Keratinocyte (primary cell): ENCODE results near the gene MACROH2A1. TPM values are rescaled to one million over a fixed set of nuclear protein-coding genes. Genes with fewer than 3 reads are reported as not detected.
"Not testable (repeated sequence)": the region's sequence is repeated elsewhere in the genome, so short reads cannot be mapped to it uniquely, and the experiment has no call there.

ENCODE experiments used
- DNase-seq: peaks from one replicate; pipeline ENCODE4 v3.0.0-alpha.2; 2011; ENCODE audit warnings: low read depth, missing footprints, low spot score
- FAIRE-seq: peaks from 2 replicates; lab custom pipeline; 2011; peaks lifted over from hg19 to GRCh38; lab: Jason Lieb, UNC
- H2AFZ ChIP-seq: 2 replicates; pipeline ENCODE4 v1.6.0; 2012; ENCODE audit warnings: low read length, control low read depth, inconsistent platforms; ENCODE audit not compliant: control insufficient read depth
- H3K27ac ChIP-seq: 2 replicates; pipeline ENCODE4 v1.5.1; 2011; ENCODE audit warnings: low read length; ENCODE audit not compliant: control insufficient read depth, insufficient read depth
- H3K27me3 ChIP-seq: 3 replicates; pipeline ENCODE4 v1.6.0; 2011; ENCODE audit warnings: low read length; ENCODE audit not compliant: control insufficient read depth, insufficient read depth; ENCODE audit errors: extremely low read depth
- H3K36me3 ChIP-seq, 2 experiments: 2 replicates in 1 of 2; 3 replicates in 1 of 2; pipeline ENCODE4 v1.5.1; 2011; ENCODE audit warnings: low read length in 2 of 2, mild to moderate bottlenecking in 1 of 2; ENCODE audit not compliant: control insufficient read depth in 2 of 2, insufficient read depth in 2 of 2; ENCODE audit errors: extremely low read depth in 1 of 2
- H3K4me1 ChIP-seq: 3 replicates; pipeline ENCODE4 v1.5.1; 2011; ENCODE audit warnings: low read length; ENCODE audit not compliant: control insufficient read depth, insufficient read depth; ENCODE audit errors: extremely low read depth
- H3K4me2 ChIP-seq: 3 replicates; pipeline ENCODE4 v1.6.0; 2011; ENCODE audit warnings: low read depth, low read length; ENCODE audit not compliant: control insufficient read depth, insufficient read depth; ENCODE audit errors: extremely low read depth
- H3K4me3 ChIP-seq, 3 experiments: fragments of 200-600 bp in 1 of 3; sonication (generic) in 1 of 3; 2 replicates in 2 of 3; 3 replicates in 1 of 3; pipeline ENCODE4 v1.5.1; 2011 to 2016; ENCODE audit warnings: low read length in 3 of 3, mild to moderate bottlenecking in 3 of 3, control low read depth in 2 of 3, inconsistent platforms in 1 of 3, low read depth in 1 of 3, mixed read lengths in 1 of 3, mixed run types in 1 of 3, moderate library complexity in 1 of 3; ENCODE audit not compliant: control insufficient read depth in 2 of 3, insufficient read depth in 2 of 3; ENCODE audit errors: extremely low read depth in 1 of 3
- H3K79me2 ChIP-seq: 2 replicates; pipeline ENCODE4 v1.6.0; 2012; ENCODE audit warnings: low read length; ENCODE audit not compliant: control insufficient read depth, insufficient read depth
- H3K9ac ChIP-seq: 3 replicates; pipeline ENCODE4 v1.6.0; 2011; ENCODE audit warnings: low read length; ENCODE audit not compliant: control insufficient read depth, insufficient read depth; ENCODE audit errors: extremely low read depth
- H3K9me1 ChIP-seq: 3 replicates; pipeline ENCODE4 v1.6.0; 2011; ENCODE audit warnings: low read length; ENCODE audit not compliant: control insufficient read depth, insufficient read depth; ENCODE audit errors: extremely low read depth
- H3K9me3 ChIP-seq: 2 replicates; pipeline ENCODE4 v1.5.1; 2012; ENCODE audit warnings: low read depth, low read length; ENCODE audit not compliant: control insufficient read depth
- H4K20me1 ChIP-seq: 3 replicates; pipeline ENCODE4 v1.6.0; 2011; ENCODE audit warnings: low read length; ENCODE audit not compliant: control insufficient read depth, insufficient read depth; ENCODE audit errors: extremely low read depth
- CTCF ChIP-seq, 3 experiments: IDR thresholded peaks in 1 of 3; conservative IDR thresholded peaks in 1 of 3; optimal IDR thresholded peaks in 1 of 3; 2 replicates in 2 of 3; 3 replicates in 1 of 3; pipeline versions ENCODE3 to v1.5.1; 2011; ENCODE audit warnings: low read length in 3 of 3, mild to moderate bottlenecking in 3 of 3, moderate library complexity in 2 of 3, control low read depth in 1 of 3, inconsistent platforms in 1 of 3; ENCODE audit not compliant: insufficient read depth in 2 of 3; ENCODE audit errors: extremely low read depth in 1 of 3
- EZH2 ChIP-seq: IDR thresholded peaks from one replicate; pipeline ENCODE4 v1.6.1; 2012; ENCODE audit warnings: inconsistent platforms, mild to moderate bottlenecking, low read length, moderate library complexity
- dilution Hi-C: fragments of 300-500 bp; cut with MboI; formaldehyde crosslinking; loops from one replicate; pipeline ENCODE4 v1.7.0; 2020; ENCODE audit warnings: low sequenced_read_pairs; ENCODE audit not compliant: extremely low pct_ligation_motif_present
- polyA plus RNA-seq, 5 experiments: library from polyadenylated mRNA; depleted of rRNA in 3 of 5; stranded (reverse) in 3 of 5; stranded (forward) in 1 of 5; unstranded in 1 of 5; fragments of >200 nt; gene quantifications; 1 replicate in 1 of 5; 2 replicates in 3 of 5; 3 replicates in 1 of 5; pipeline versions ENCODE4 v1.2.1 to v1.2.3, GENCODE V29; 2011 to 2012; ENCODE audit warnings: missing spikeins in 2 of 5, low read depth in 1 of 5, low replicate concordance in 1 of 5

The MACROH2A1 gene
- polyA plus RNA-seq, 1 donor (not counting 4 experiments of a cell fraction or from before 2014, with no cell fraction given): 208 TPM

- H3K79me2 ChIP-seq: peaks cover 36% of the 10 kb centered on the region
These were observed 33.8 kb downstream of the MACROH2A1 start for GRCh38 chr5:135365281-135365680.

GRCh38 chr5:135364421-135365262 lies 34.4 kb downstream of the MACROH2A1 start:
- dilution Hi-C loops: no loop called here
- TF ChIP-seq CTCF (optimal IDR thresholded peaks at IDR 0.05 in 1 of 3, IDR thresholded peaks at IDR 0.05 in 1 of 3, conservative IDR thresholded peaks at IDR 0.05 in 1 of 3; ENCODE audit: extremely low read depth in 1 of 3, insufficient read depth in 2 of 3, low read length in 3 of 3) (no peak), EZH2 (no peak)
- H3K27ac ChIP-seq: no peak overlapping the region
- no peak overlapping the region for H3K4me2 ChIP-seq
- H3K9ac ChIP-seq: no peak overlapping the region
- no peak overlapping the region for H3K4me3 ChIP-seq
- peaks cover 4% of the 10 kb centered on the region for H3K9me1 ChIP-seq
- H3K9me3 ChIP-seq: no peaks in the 10 kb centered on the region
- peaks cover 7% of the 10 kb centered on the region for H4K20me1 ChIP-seq
- H3K4me1 ChIP-seq: no peaks in the 10 kb centered on the region
- no peak overlapping the region for H2AFZ ChIP-seq
- H3K79me2 ChIP-seq: peaks cover 31% of the 10 kb centered on the region
- no peak for DNase-seq
- no peak for FAIRE-seq
- H3K36me3 ChIP-seq: peaks cover 36% of the 10 kb centered on the region in 2 experiments
- no peaks in the 10 kb centered on the region for H3K27me3 ChIP-seq

More at GRCh38 chr5:135365281-135365680, 33.8 kb downstream of the MACROH2A1 start:
- H3K27ac ChIP-seq: no peak overlapping the region
- TF ChIP-seq CTCF (optimal IDR thresholded peaks at IDR 0.05 in 1 of 3, IDR thresholded peaks at IDR 0.05 in 1 of 3, conservative IDR thresholded peaks at IDR 0.05 in 1 of 3; ENCODE audit: extremely low read depth in 1 of 3, insufficient read depth in 2 of 3, low read length in 3 of 3): no peak
- TF ChIP-seq EZH2: no peak
- H3K9ac ChIP-seq: no peak overlapping the region
- peaks cover 34 to 37% of the 10 kb centered on the region in 2 experiments for H3K36me3 ChIP-seq
- peaks cover 7% of the 10 kb centered on the region for H4K20me1 ChIP-seq
- DNase-seq (no peak), FAIRE-seq (no peak)
- no peaks in the 10 kb centered on the region for H3K27me3 ChIP-seq
- no peak overlapping the region for H3K4me2 ChIP-seq
- no peak overlapping the region for H2AFZ ChIP-seq
- no peaks in the 10 kb centered on the region for H3K4me1 ChIP-seq
- H3K4me3 ChIP-seq: no peak overlapping the region
- peaks cover 4% of the 10 kb centered on the region for H3K9me1 ChIP-seq
- dilution Hi-C loops: no loop called here
- no peaks in the 10 kb centered on the region for H3K9me3 ChIP-seq

GRCh38 chr5:135363342-135363741 lies 35.7 kb downstream of the MACROH2A1 start:
- H3K36me3 ChIP-seq: peaks cover 23 to 25% of the 10 kb centered on the region in 2 experiments
- not testable (repeated sequence) for H3K9me1 ChIP-seq, H2AFZ ChIP-seq

More at GRCh38 chr5:135363342-135363741, 35.7 kb downstream of the MACROH2A1 start:
- H3K4me2 ChIP-seq, H3K4me3 ChIP-seq, DNase-seq, H3K9me3 ChIP-seq, H3K27ac ChIP-seq, dilution Hi-C loops, H3K27me3 ChIP-seq, H3K4me1 ChIP-seq, H3K9ac ChIP-seq, H4K20me1 ChIP-seq, FAIRE-seq: not testable (repeated sequence)
- H3K79me2 ChIP-seq: peaks cover 22% of the 10 kb centered on the region
